Mucosa of descending colon (tissue), 3 donors: ENCODE results near the gene CREB5. TPM values are rescaled to one million over a fixed set of nuclear protein-coding genes. Genes with fewer than 3 reads are reported as not detected.

Experiments
- ATAC-seq: fragments of 200-7000 bp; cut with Tn5 transposase; one replicate; pipeline ENCODE4 v1.9.1; 2020; ENCODE audit warnings: mild to moderate bottlenecking, moderate library complexity
- DNase-seq, 3 donors: peaks; one replicate each; pipeline ENCODE4 v3.0.0-alpha.2; 2020
- H3K36me3 ChIP-seq: fragments of 200-600 bp; one replicate; pipeline ENCODE4 v1.8.0; 2021; ENCODE audit warnings: low read depth, mild to moderate bottlenecking
- H3K4me1 ChIP-seq: fragments of 200-600 bp; one replicate; pipeline ENCODE4 v1.8.0; 2021; ENCODE audit warnings: low read depth, mild to moderate bottlenecking
- H3K4me3 ChIP-seq: fragments of 200-600 bp; one replicate; pipeline ENCODE4 v1.8.0; 2021; ENCODE audit warnings: mild to moderate bottlenecking
- H3K9me3 ChIP-seq: fragments of 200-600 bp; one replicate; pipeline ENCODE4 v1.8.0; 2021; ENCODE audit warnings: mild to moderate bottlenecking
- CTCF ChIP-seq: fragments of 200-600 bp; IDR thresholded peaks from one replicate; pipeline ENCODE4 v1.8.0; 2022; ENCODE audit warnings: antibody characterized with exemption, mild to moderate bottlenecking
- intact Hi-C, 2 donors: fragments of 100-400 bp; cut with DNase I in 1 of 2; cut with micrococcal nuclease in 1 of 2; formaldehyde crosslinking; loops; one replicate each; pipeline versions ENCODE4 v1.11.0 to v1.11.1; 2022; cut with DNase I, micrococcal nuclease
- total RNA-seq, 3 donors: library from RNA; stranded (reverse); fragmentation: NEBNext Ultra II Directional in 2 of 3; extraction: Animal tissue kit (Norgen Biotek cat#: 25700) in 2 of 3; gene quantifications; one replicate each; pipeline versions ENCODE4 v1.2.1 to v1.2.4, GENCODE V29; 2021 to 2023
- donor health status: DM: no; HTN: no; CAD: no; lungs with moderate emphysema.
- donor health status: DM: no; HTN: no; CAD: no.
- donor health status: DM: no; HTN: yes; CAD: no.

Gene CREB5
- total RNA-seq, 3 donors from 2014 or later = 0.61 to 5.4 (median 1.9) TPM

GRCh38 chr7:28529755-28530154 lies 117.4 kb downstream of the CREB5 start:
- H3K4me1 ChIP-seq = no peaks in the 10 kb centered on the region
- no peaks in the 10 kb centered on the region for H3K36me3 ChIP-seq
- no peak for ATAC-seq
- intact Hi-C loops = no loop called here
- no peak for TF ChIP-seq CTCF
- H3K4me3 ChIP-seq = no peak overlapping the region
- no peaks in the 10 kb centered on the region for H3K9me3 ChIP-seq
- DNase-seq = no peak

- H3K9me3 ChIP-seq = no peaks in the 10 kb centered on the region
- ATAC-seq (no peak), DNase-seq (no peak)
- H3K36me3 ChIP-seq = no peaks in the 10 kb centered on the region
- no peak overlapping the region for H3K4me3 ChIP-seq
- TF ChIP-seq CTCF = no peak
- no peaks in the 10 kb centered on the region for H3K4me1 ChIP-seq
- intact Hi-C loops = no loop called here
Observed at GRCh38 chr7:28530175-28530802, 118.0 kb downstream of the CREB5 start.

GRCh38 chr7:28530803-28531175 lies 118.5 kb downstream of the CREB5 start:
- Histone ChIP-seq H3K4me1 (no peaks in the 10 kb centered on the region), H3K36me3 (no peaks in the 10 kb centered on the region), H3K4me3 (no peak overlapping the region), H3K9me3 (no peaks in the 10 kb centered on the region)
- intact Hi-C loops = no loop called here
- ATAC-seq (no peak), DNase-seq (no peak)
- no peak for TF ChIP-seq CTCF

- Histone ChIP-seq H3K4me3 (no peak overlapping the region), H3K36me3 (no peaks in the 10 kb centered on the region), H3K4me1 (no peaks in the 10 kb centered on the region), H3K9me3 (no peaks in the 10 kb centered on the region)
- DNase-seq = no peak
- ATAC-seq = no peak
- intact Hi-C loops = no loop called here
- TF ChIP-seq CTCF = no peak
Observed at GRCh38 chr7:28531291-28531690, 119.0 kb downstream of the CREB5 start.

- DNase-seq (no peak), ATAC-seq (no peak)
- no peak for TF ChIP-seq CTCF
- Histone ChIP-seq H3K36me3 (no peaks in the 10 kb centered on the region), H3K4me1 (no peaks in the 10 kb centered on the region), H3K9me3 (no peaks in the 10 kb centered on the region), H3K4me3 (no peak overlapping the region)
- intact Hi-C loops = no loop called here
Observed at GRCh38 chr7:28532181-28532580, 119.9 kb downstream of the CREB5 start.

GRCh38 chr7:28533267-28533666 lies 120.9 kb downstream of the CREB5 start:
- intact Hi-C loops = no loop called here
- no peak for DNase-seq
- no peak for ATAC-seq
- Histone ChIP-seq H3K9me3 (no peaks in the 10 kb centered on the region), H3K4me1 (no peaks in the 10 kb centered on the region), H3K36me3 (no peaks in the 10 kb centered on the region), H3K4me3 (no peak overlapping the region)
- TF ChIP-seq CTCF = no peak
